CMK (cell line): Measurements from ENCODE around the gene UNC93A.
"Not testable (repeated sequence)": the region's sequence is repeated elsewhere in the genome, so short reads cannot be mapped to it uniquely, and the experiment has no call there.

Source experiments
- DNase-seq: peaks from one replicate; pipeline ENCODE4 v3.0.0-alpha.2; 2010; ENCODE audit warnings: low read depth

The UNC93A gene

GRCh38 chr6:167341665-167342655 is 50.8 kb downstream of the UNC93A start:
- no peak for DNase-seq

GRCh38 chr6:167342879-167343610 is 51.9 kb downstream of the UNC93A start:
- DNase-seq: no peak

DNA sequence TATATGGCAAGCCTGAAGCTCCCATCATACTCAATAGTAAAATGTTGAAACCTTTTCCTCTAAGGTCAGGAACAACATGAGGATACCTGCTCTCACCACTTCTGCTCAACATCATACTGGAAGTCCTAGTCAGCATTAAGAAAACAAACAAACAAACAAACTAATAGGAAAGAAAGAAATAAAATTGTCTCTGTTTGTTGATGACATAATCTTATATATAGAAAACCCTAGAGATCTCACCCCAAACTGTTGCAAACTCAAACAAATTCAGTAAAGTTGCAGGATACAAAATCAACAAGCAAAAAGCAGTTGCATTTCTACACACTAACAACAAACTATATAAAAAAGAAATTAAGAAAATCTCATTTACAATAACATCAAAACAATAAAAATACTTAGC is 54.2 kb downstream of the UNC93A start:
- DNase-seq: no peak

DNA sequence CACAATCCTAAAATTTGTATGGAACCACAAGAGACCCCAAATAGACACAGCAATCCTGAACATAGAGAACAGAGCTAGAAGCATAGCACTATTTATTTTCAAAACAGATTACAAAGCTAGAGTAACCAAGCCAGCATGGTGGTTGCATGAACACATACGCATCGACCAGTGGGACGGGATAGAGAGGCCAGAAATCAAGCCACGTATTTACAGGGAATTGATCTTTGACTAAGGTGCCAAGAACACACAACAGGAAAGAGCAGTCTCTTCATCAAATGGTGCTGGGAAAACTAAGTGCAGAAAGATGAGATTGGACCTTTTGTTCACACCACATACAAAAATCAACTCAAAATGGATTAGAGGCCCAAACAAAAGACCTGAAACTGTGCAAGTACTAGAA is 54.8 kb downstream of the UNC93A start:
- DNase-seq: no peak

DNA sequence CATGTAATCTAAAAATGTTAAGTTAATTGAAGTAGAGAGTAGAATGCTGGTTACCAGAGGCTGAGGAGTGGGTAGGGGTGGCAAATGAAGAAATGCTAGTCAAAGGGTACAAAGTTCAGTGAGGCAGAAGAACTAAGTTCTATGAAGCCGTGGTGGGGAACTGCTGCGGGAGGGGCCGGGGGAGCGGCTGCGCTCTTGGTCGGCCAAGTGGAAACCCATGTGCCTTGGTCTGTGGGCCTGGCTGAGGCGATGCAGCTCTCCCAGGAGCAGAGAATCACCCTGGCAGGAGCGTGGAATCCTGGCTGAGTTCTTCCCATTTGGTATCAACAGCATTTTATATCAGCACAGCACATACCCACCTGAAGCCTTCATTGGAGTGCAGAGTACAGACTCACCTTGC is 56.1 kb downstream of the UNC93A start:
- no peak for DNase-seq

GRCh38 chr6:167349631-167350274 is 58.6 kb downstream of the UNC93A start:
- DNase-seq: no peak

- DNase-seq: no peak
Measured at GRCh38 chr6:167350275-167350696, 59.2 kb downstream of the UNC93A start.

GRCh38 chr6:167350731-167351655 is 59.9 kb downstream of the UNC93A start:
- no peak for DNase-seq

DNA sequence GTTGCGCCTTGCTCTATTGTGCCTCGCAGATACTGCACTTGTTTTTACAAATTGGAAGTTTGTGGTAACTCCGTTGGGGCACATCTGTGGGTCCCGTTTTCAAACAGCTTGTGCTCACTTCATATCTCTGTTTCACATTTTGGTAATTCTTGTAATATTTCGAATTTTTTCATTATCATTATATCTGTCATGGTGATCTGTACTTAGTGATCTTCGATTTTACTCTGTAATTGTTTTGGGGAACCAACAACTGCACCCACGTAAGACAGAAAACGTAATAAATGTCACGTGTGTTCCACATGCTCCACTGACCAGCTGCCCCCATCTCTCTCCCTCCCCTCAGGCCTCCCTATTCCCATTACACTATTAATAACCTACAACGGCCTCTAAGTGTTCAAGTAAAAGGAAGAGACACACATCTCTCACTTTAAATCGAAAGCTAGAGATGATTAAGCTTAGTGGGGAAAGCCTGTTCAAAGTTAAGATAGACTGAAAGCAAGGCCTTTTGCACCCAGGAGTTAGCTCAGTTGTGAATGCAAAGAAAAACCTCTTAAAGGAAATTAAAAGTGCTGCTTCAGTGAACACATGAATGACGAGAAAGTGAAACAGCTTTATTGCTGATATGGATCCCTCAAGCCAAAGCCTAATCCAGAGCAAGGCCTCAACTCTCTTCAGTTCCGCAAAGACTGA is 60.7 kb downstream of the UNC93A start:
- no peak for DNase-seq

- DNase-seq: no peak
Measured at GRCh38 chr6:167356874-167357273, 65.8 kb downstream of the UNC93A start.

GRCh38 chr6:167358394-167358793 is 67.3 kb downstream of the UNC93A start:
- DNase-seq: not testable (repeated sequence)

DNA sequence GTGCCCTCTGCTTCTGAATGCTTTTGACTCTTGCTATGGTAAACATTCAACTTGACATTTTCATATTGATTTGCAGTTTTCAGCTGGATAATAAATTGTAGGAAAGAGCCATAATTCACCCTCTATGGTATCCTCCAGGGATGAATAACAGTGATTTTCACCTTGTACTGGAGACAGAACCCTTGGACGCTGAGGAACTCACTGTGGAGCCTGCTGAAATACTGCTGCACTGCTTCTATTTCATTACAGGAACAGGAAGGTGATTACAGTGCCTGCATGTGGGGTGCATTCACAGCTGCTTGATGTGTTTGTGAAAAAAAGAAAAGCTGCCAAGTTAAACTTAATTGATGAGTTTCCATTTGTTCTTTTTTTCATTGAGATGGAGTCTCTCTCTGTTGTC is 70.1 kb downstream of the UNC93A start:
- DNase-seq: not testable (repeated sequence)
